Subcutaneous adipose tissue (tissue), 4 donors: ENCODE results near the gene RAD51B. TPM values are rescaled to one million over a fixed set of nuclear protein-coding genes. Genes with fewer than 3 reads are reported as not detected.

Experiments
- total RNA-seq, 4 donors: library from RNA; depleted of rRNA; stranded (reverse); fragments of >200 nt; gene quantifications; one replicate each; pipeline ENCODE4 v1.1.0, GENCODE V29; 2016
- TF ChIP-seq, protein P1 (sequence below): fragments of 450-650 bp; IDR thresholded peaks from one replicate; pipeline ENCODE4 v1.5.1; 2016; ENCODE audit warnings: low read depth, mild to moderate bottlenecking, control low read depth, antibody characterized with exemption, moderate library complexity

RAD51B gene
- total RNA-seq, 4 donors from 2014 or later: 9.7 to 24.1 (median 16.7) TPM

DNA sequence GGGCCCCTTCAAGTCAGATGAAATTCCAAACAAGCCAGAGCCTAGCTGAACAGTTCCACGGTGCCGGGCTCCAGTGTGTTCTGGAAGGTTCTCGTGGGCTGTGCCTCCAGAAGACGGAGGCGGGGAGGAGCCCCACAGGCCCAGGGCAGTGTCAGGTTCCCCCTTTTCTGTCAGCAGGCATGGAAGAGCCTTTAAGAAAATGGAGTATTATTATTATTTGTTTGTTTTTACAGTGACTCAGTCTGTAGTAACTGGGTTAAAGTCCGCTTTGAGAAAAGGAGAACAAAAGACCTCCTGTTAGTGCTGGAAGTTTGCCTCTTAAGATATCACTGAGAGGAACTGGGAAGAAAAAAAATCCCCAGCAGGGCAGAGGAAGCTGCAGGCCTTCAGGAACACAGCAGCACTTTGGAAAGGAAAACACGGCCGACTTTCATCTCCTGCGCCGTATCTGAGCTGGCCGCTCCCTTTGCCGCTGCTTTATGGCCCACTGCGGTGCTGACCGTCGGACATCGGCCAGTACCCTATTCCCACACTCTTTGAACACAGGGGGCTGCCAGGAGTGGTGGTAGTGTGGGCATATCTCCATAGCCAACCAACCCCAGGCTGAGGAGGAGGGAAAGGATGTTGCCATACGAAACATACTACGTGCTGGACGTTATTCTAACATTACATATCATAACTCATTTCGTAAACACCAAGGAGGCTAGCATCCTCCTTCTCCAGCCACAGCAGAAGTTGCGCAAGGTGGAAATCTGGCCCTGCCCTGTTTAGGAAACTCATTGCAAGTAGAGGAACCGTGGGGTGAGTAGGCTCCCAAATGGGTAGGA lies 779.3 kb downstream of the RAD51B start:
- TF ChIP-seq, protein P1, sequence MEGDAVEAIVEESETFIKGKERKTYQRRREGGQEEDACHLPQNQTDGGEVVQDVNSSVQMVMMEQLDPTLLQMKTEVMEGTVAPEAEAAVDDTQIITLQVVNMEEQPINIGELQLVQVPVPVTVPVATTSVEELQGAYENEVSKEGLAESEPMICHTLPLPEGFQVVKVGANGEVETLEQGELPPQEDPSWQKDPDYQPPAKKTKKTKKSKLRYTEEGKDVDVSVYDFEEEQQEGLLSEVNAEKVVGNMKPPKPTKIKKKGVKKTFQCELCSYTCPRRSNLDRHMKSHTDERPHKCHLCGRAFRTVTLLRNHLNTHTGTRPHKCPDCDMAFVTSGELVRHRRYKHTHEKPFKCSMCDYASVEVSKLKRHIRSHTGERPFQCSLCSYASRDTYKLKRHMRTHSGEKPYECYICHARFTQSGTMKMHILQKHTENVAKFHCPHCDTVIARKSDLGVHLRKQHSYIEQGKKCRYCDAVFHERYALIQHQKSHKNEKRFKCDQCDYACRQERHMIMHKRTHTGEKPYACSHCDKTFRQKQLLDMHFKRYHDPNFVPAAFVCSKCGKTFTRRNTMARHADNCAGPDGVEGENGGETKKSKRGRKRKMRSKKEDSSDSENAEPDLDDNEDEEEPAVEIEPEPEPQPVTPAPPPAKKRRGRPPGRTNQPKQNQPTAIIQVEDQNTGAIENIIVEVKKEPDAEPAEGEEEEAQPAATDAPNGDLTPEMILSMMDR: no peak

DNA sequence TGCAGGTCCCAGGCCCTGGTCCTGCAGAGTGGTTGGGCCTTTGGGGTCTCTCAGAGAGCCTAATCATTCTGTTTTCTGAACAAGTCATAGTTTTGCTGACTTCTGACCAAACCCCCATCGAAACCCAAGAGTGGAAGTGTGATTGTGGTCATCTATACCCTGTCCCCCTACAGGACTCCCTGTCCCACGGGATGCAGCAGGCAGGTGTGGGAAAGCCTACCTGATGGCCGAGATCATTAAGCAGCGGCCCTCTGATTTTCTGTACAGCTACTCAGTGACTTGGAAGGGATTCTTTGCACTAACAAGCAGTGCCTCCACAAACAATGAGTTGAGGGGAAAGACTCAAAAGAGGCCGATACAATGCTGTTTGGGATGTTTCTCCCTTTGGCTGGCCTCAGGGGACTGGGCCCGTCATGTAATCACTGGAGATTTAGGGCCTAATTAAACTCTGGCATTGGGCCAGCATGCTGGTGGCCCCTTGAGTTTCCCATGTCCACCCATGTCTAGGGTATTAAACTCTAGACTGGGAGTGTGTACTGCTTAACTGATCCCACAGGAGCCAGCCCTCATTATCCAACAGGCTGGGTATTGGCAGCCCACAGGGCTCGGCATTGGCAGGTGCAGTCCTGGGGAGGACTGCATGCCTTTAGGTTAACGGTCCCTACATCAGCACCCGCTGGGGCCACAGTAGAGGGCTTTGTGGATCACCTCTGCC lies 780.5 kb downstream of the RAD51B start:
- TF ChIP-seq, protein P1: no peak

DNA sequence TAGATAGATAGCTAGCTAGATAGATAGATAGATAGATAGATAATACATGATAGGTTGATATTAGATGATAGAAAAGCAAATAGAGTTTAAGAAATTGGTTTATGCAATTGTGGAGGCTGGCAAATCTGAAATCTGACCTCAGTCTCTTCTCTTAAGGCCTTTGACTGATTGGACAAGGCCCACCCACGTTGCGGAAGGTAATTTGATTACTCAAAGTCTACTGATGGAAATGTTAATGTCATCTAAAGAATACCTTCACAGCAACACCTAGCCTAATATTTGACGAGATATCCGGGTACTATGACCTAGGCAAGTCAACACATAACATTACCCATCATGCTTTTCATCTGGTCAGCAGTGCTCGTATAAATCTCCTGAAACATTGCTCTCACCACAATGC lies 782.9 kb downstream of the RAD51B start:
- TF ChIP-seq, protein P1: no peak

DNA sequence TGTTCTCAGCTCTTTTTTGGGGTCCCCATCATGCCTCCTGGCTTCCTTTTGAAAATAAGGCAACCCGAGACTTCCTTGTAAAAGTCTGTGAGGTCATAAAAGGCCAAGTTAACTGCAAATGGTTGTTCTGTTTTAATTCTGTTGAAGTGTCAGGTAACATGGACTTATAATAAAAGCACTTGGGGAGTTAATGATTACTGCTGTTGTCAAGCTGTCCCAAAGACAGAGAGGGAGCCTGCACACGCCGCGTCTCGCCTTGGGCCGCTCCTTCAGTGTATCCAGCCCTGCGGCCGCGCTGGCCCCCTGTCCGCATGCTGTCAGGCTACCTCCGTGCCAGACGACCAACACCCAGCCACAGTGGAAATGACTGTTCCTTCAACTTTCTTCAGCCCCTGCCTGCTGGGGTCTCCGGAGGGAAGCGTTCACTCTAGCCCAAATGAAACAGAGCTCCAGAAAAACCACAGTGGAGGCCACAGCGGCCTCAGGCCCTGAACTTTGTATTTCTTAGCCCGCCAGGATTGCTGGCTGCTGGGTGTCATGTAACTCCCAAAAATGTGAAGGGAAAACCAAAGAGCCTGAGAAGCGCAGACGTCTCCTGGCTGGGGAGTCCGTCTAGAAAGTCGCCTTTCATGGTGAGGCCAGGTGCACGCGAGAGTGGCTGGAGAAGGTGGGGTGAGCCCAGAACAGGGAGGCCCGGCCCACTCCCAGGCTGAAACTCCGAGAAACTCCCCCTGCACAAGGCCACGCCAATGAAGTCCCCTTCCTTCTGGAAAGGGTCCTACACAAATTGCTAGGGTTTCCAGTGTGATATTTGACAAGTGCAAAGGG lies 784.2 kb downstream of the RAD51B start:
- TF ChIP-seq, protein P1: no peak

DNA sequence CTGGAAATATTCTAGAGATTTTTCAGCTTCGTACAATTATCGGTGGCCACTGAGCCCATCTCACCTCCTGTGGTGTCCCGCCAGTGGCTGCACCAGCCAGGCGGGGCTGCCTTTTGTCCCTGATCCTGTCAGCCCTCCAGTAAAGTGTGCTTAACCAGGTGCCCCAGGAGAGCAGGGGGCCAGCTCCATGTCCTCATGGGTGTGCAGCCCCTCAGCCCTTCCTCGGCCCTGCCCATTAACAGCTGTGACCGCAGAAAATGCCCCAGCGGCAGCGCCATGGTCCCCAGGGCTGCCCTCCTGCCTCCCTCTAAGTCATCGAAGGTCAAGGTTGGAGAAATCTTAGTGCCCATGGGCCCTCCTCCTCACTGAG lies 784.8 kb downstream of the RAD51B start:
- TF ChIP-seq, protein P1: no peak

DNA sequence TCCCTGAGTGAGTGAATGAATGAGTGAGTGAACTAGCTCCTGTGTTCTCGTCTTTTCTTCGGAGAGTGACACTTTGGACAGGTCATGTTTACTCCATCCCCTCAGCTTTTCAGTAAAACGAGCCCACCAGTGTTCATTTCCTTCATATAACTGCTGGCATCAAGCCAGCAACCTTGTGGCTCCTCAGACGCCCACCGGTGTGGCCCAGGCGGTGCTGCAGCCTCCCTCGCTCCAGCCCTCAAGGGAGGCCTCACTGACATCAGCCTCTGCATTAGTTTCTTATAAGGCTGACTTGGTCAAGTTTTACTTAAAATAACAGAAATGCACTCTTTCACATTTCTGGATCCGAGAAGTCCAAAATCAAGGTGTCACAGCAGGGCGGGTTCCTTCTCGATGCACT lies 785.2 kb downstream of the RAD51B start:
- TF ChIP-seq, protein P1: no peak

DNA sequence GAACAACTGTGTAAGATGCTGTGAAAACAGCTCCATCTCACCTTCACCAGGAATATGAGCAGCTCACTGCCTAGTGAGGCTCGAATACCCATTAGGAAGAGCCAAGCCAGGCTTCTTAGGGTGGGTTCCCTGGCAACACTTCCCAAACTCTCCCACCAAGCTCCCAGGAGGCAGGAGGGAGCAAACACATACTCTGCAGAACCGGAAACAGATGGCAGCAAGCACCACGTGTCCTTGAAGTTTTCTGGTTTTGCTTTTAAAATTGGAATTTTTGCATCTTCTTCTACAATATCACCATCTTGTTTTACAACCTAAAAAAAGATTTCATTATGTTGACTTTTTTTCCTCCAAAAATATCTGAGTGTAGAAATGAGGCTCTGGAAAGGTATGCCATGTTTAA lies 786.6 kb downstream of the RAD51B start:
- TF ChIP-seq, protein P1: no peak
